Colonic mucosa (tissue), 4 donors: Measurements from ENCODE around the gene MBD3L4. TPM values are rescaled to one million over a fixed set of nuclear protein-coding genes. Genes with fewer than 3 reads are reported as not detected.
"Not testable (repeated sequence)": the region's sequence is repeated elsewhere in the genome, so short reads cannot be mapped to it uniquely, and the experiment has no call there.

Experiments
- DNase-seq: peaks from one replicate; pipeline ENCODE4 v3.0.0-alpha.2; 2020
- H3K27ac ChIP-seq: fragments of 200-600 bp; one replicate; pipeline ENCODE4 v1.8.0; 2021
- H3K27me3 ChIP-seq: fragments of 200-600 bp; one replicate; pipeline ENCODE4 v1.8.0; 2021
- H3K36me3 ChIP-seq: fragments of 200-600 bp; one replicate; pipeline ENCODE4 v1.8.0; 2021
- H3K4me1 ChIP-seq: fragments of 200-600 bp; one replicate; pipeline ENCODE4 v1.8.0; 2021; ENCODE audit warnings: mild to moderate bottlenecking
- H3K4me3 ChIP-seq: fragments of 200-600 bp; one replicate; pipeline ENCODE4 v1.8.0; 2021
- H3K9ac ChIP-seq, 2 donors: one replicate each; pipeline ENCODE4 v1.7.0; 2013; ENCODE audit warnings: control low read depth in 2 of 2, low read depth in 2 of 2, low read length in 2 of 2
- H3K9me3 ChIP-seq: fragments of 200-600 bp; one replicate; pipeline ENCODE4 v1.8.0; 2021
- intact Hi-C: fragments of 100-400 bp; cut with DNase I; formaldehyde crosslinking; loops from one replicate; pipeline ENCODE4 v1.14.1; 2022
- total RNA-seq, 2 donors: library from RNA; stranded (reverse); fragmentation: NEBNext Ultra II Directional in 1 of 2; extraction: Animal tissue kit (Norgen Biotek cat#: 25700) in 1 of 2; gene quantifications; one replicate each; pipeline ENCODE4 v1.2.1, GENCODE V29; 2021
- TF ChIP-seq, protein P1 (sequence below): fragments of 200-600 bp; IDR thresholded peaks from one replicate; pipeline ENCODE4 v1.8.0; 2022; ENCODE audit warnings: antibody characterized with exemption, mild to moderate bottlenecking
- donor health status: healthy.
- donor health status: DM: no; HTN: no; CAD: no.
- donor health status: DM: no; HTN: no; CAD: no.

MBD3L4 gene
- total RNA-seq = not detected

DNA sequence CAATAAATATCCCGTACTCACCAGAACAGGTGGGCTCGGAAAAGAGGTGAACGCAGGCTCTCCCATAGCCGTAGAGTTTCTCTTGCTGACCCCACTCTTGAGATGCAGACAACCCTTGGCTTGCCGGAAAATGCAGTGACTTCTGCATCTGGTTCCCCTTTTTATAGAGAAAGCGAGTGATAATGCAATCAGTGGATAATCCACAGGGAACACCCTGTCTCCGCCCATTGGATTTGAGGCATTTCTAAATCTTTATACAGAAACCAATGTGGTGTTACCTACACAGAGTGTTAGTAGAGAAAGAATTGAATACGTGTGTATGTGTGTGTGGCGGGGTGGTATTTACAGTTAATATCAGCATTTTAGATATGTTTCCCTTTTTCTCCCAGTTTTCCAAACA lies at the start of gene MBD3L4:
Gene MBD3L4 (minus strand): TSS at position 101 of the 400 bp plus-strand sequence. CDS start 35 bp downstream, at position 66.
- H3K27ac ChIP-seq, H3K9ac ChIP-seq, H3K9me3 ChIP-seq, DNase-seq, H3K27me3 ChIP-seq, H3K36me3 ChIP-seq, intact Hi-C loops, H3K4me1 ChIP-seq, H3K4me3 ChIP-seq: not testable (repeated sequence)

DNA sequence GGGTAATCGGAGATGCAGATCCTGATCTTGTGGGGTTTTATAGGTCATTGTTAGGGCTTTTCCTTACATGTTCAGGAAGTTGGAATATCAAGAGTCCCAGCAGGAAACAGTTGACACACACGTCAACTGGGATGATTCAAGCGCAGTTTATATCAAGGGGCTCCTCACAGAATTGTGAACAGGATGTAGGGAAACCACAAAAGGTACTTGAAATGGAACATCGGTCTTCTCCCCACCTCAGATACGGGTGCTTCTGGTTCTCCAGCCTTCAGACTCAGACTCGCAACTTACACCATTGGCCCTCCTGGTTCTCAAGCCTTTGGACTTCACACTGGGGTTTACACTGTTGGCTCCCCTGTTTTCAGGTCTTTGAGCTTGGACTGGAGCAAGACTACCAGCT lies 49.0 kb upstream of the MBD3L4 start:
- Histone ChIP-seq H3K27ac (no peak overlapping the region), H3K9me3 (peaks cover 12% of the 10 kb centered on the region), H3K9ac (no peak overlapping the region), H3K4me3 (no peak overlapping the region), H3K4me1 (no peaks in the 10 kb centered on the region), H3K36me3 (peaks cover 7% of the 10 kb centered on the region), H3K27me3 (no peaks in the 10 kb centered on the region)
- DNase-seq = no peak
- TF ChIP-seq, protein P1, sequence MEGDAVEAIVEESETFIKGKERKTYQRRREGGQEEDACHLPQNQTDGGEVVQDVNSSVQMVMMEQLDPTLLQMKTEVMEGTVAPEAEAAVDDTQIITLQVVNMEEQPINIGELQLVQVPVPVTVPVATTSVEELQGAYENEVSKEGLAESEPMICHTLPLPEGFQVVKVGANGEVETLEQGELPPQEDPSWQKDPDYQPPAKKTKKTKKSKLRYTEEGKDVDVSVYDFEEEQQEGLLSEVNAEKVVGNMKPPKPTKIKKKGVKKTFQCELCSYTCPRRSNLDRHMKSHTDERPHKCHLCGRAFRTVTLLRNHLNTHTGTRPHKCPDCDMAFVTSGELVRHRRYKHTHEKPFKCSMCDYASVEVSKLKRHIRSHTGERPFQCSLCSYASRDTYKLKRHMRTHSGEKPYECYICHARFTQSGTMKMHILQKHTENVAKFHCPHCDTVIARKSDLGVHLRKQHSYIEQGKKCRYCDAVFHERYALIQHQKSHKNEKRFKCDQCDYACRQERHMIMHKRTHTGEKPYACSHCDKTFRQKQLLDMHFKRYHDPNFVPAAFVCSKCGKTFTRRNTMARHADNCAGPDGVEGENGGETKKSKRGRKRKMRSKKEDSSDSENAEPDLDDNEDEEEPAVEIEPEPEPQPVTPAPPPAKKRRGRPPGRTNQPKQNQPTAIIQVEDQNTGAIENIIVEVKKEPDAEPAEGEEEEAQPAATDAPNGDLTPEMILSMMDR = no peak
- intact Hi-C loops = no loop called here

DNA sequence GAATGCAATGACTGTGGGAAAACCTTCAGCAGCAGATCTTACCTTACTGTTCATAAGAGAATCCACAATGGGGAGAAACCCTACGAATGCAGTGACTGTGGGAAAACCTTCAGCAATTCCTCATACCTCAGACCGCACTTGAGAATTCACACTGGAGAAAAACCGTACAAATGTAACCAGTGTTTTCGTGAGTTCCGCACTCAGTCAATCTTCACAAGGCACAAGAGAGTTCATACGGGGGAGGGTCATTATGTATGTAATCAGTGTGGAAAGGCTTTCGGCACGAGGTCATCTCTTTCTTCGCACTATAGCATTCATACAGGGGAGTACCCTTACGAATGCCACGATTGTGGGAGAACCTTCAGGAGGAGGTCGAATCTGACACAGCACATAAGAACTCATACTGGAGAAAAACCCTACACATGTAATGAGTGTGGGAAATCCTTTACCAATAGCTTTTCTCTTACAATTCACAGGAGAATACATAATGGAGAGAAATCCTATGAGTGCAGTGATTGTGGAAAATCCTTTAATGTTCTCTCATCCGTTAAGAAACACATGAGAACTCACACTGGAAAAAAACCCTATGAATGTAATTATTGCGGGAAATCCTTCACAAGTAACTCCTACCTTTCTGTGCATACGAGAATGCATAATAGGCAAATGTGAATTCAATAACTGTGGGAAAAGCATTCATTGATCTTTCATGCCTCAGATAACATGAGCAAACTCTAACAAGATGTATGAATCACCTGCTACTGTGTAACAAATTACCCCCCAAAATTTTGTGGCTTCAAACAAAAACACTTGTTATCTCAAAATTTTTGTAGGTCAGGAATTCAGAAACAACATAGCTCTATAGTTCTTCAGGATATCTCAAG lies 43.3 kb upstream of the MBD3L4 start:
- TF ChIP-seq, protein P1 = no peak
- intact Hi-C loops = no loop called here
- no peak for DNase-seq
- H3K27me3 ChIP-seq = no peaks in the 10 kb centered on the region
- H3K27ac ChIP-seq = no peak overlapping the region
- no peak overlapping the region for H3K9ac ChIP-seq
- H3K4me1 ChIP-seq = no peaks in the 10 kb centered on the region
- peaks cover 32% of the 10 kb centered on the region for H3K9me3 ChIP-seq
- H3K36me3 ChIP-seq = peaks cover 57% of the 10 kb centered on the region
- no peak overlapping the region for H3K4me3 ChIP-seq

DNA sequence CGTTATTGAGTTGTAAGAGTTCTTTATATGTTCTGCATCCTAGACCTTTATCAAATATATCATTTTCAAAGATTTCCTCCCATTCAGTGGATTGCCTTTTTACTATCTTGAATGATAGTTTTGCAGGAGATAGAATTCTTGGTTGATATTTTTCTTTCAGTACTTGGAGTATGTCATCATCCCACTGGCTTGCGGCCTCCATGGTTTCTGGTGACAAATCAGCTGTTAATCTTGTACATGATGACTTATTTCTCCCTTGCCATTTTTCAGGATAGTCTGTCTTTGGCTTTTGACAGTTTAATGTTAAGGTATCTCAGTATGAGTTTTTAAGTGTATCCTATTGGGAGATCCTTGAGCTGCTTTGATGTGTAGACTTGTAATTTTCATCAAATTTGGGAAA lies 38.0 kb upstream of the MBD3L4 start:
- no peaks in the 10 kb centered on the region for H3K4me1 ChIP-seq
- H3K27me3 ChIP-seq = no peaks in the 10 kb centered on the region
- no peak overlapping the region for H3K4me3 ChIP-seq
- H3K36me3 ChIP-seq = peaks cover 66% of the 10 kb centered on the region
- TF ChIP-seq, protein P1 = no peak
- DNase-seq = no peak
- intact Hi-C loops = no loop called here
- no peak overlapping the region for H3K9ac ChIP-seq
- peaks cover 17% of the 10 kb centered on the region for H3K9me3 ChIP-seq
- no peak overlapping the region for H3K27ac ChIP-seq

DNA sequence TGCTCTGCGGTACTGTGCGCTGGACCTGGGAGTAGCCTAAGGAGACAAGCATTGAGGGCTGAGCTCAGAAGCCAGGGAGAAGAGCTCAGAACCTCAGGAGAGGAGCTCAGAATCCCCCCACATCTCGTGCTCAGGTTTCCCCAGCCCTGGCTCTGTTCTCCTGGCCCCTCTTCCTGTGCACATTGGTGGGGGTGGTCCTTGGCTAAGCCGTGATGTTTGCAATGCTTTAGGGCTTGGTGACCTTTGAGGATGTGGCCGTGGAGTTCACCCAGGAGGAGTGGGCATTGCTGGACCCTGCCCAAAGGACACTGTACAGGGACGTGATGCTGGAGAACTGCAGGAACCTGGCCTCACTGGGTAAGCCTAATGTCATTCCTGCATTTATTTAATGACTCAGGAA lies 36.2 kb upstream of the MBD3L4 start:
- DNase-seq = peak; percentile 6
- H3K4me1 ChIP-seq = no peaks in the 10 kb centered on the region
- H3K9me3 ChIP-seq = peaks cover 13% of the 10 kb centered on the region
- H3K9ac ChIP-seq = no peak overlapping the region
- H3K4me3 ChIP-seq = no peak overlapping the region
- intact Hi-C loops = no loop called here
- H3K27me3 ChIP-seq = no peaks in the 10 kb centered on the region
- H3K27ac ChIP-seq = no peak overlapping the region
- TF ChIP-seq, protein P1 = no peak
- H3K36me3 ChIP-seq = peaks cover 58% of the 10 kb centered on the region

DNA sequence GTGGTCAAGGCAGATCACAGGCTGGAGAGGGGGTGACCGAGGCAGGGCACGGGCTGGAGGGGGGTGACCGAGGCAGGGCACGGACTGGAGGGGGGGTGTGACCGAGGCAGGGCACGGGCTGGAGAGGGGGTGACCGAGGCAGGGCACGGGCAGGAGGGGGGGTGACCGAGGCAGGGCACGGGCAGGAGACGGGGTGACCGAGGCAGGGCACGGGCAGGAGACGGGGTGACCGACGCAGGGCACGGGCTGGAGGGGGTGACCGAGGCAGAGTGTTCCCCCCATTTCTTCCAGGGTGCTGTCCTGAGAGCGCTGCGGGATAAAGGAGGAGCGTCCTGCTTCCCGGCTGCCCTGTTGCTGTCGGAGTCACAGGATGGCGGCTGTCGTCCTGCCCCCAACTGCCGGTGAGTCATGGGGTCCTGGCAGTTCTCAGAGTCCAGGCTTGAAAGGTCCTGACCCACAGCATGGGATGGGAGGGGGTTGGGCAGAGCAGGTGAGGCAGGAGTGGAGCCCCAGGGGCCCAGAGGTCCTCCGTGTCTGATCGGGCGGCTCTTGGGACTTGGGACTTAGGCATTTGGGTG lies 34.8 kb upstream of the MBD3L4 start:
- H3K36me3 ChIP-seq = peaks cover 45% of the 10 kb centered on the region
- TF ChIP-seq, protein P1 = no peak
- no peak overlapping the region for H3K9ac ChIP-seq
- no peak overlapping the region for H3K4me3 ChIP-seq
- H3K27ac ChIP-seq = no peak overlapping the region
- peaks cover 5% of the 10 kb centered on the region for H3K9me3 ChIP-seq
- H3K27me3 ChIP-seq = no peaks in the 10 kb centered on the region
- no peaks in the 10 kb centered on the region for H3K4me1 ChIP-seq
- peak; percentile 6 for DNase-seq
- intact Hi-C loops = no loop called here
